ENCODE results near the gene MRPL55. TPM values are rescaled to one million over a fixed set of nuclear protein-coding genes. Genes with fewer than 3 reads are reported as not detected.

MRPL55 gene
- total RNA-seq, 1 experiment from 2014 or later: 57.1 TPM

GRCh38 chr1:228061411-228062084 is 47.6 kb downstream of the MRPL55 start:
- TF ChIP-seq ATF3 (IDR thresholded peaks at IDR 0.05) (no peak), FOSL1 (IDR thresholded peaks at IDR 0.05; ENCODE audit: low read depth) (no peak), ZNF274 (IDR thresholded peaks at IDR 0.05; ENCODE audit: low read depth, low read length) (no peak), RAD21 (IDR thresholded peaks at IDR 0.05; ENCODE audit: low read depth) (no peak), SIN3A (IDR thresholded peaks at IDR 0.05; ENCODE audit: low read depth) (no peak), CTCF (IDR thresholded peaks at IDR 0.05 in 2 of 3, conservative IDR thresholded peaks at IDR 0.05 in 1 of 3; ENCODE audit: borderline replicate concordance in 1 of 3, insufficient read depth in 1 of 3, low read depth in 2 of 3, low read length in 2 of 3) (no peak), EZH2 (IDR thresholded peaks at IDR 0.05) (no peak), SRF (IDR thresholded peaks at IDR 0.05; ENCODE audit: low read depth) (no peak), YY1 (IDR thresholded peaks at IDR 0.05; ENCODE audit: extremely low read depth, insufficient replicate concordance, low read depth, low read length) (no peak)
- intact Hi-C loops (cut with micrococcal nuclease): no loop called here
- Histone ChIP-seq H3K4me1 (ENCODE audit: control insufficient read depth in 1 of 2, insufficient read depth in 2 of 2, low read length in 2 of 2) (peaks cover 0 to 12% of the 10 kb centered on the region in 2 experiments; a peak in 2 of 4 replicates), H3K36me3 (ENCODE audit: control insufficient read depth in 1 of 2, insufficient read depth in 2 of 2, low read length in 2 of 2) (no peaks in the 10 kb centered on the region), H3K9ac (ENCODE audit: low read length) (no peak overlapping the region), H3K27me3 (ENCODE audit: insufficient read depth, low read length) (no peaks in the 10 kb centered on the region), H3K4me3 (replicated peaks in 1 of 2; ENCODE audit: low read depth in 1 of 2, low read length in 2 of 2) (no peak overlapping the region), H3K9me3 (ENCODE audit: control insufficient read depth in 1 of 2, insufficient read depth in 1 of 2, low read depth in 1 of 2, low read length in 2 of 2) (no peaks in the 10 kb centered on the region), H4K20me1 (ENCODE audit: insufficient read depth) (no peaks in the 10 kb centered on the region), H2AFZ (ENCODE audit: low read depth, low read length, poor library complexity, severe bottlenecking) (no peak overlapping the region), H3K9me2 (ENCODE audit: insufficient read depth) (no peaks in the 10 kb centered on the region), H3K4me2 (ENCODE audit: low read length) (no peak overlapping the region), H3K79me2 (ENCODE audit: insufficient read depth, low read length) (no peaks in the 10 kb centered on the region), H3K27ac (ENCODE audit: low read depth, low read length) (no peak overlapping the region)
- no peak for ATAC-seq
- ChIA-PET POLR2A (no interaction called here), RAD21 (ENCODE audit: low non-redundant PET in 1 of 2, low total read pairs in 2 of 2, uncharacterized antibody in 2 of 2, unreplicated experiment in 2 of 2) (no interaction called here), CTCF (no interaction called here)
- DNase-seq (ENCODE audit: low read depth, low spot score): no peak
- BruUV-seq (replicated peaks): no TSS peak

Measured in HCT116 (cell line).